ENCODE measurements around the gene KAT2B.

The KAT2B gene

DNA sequence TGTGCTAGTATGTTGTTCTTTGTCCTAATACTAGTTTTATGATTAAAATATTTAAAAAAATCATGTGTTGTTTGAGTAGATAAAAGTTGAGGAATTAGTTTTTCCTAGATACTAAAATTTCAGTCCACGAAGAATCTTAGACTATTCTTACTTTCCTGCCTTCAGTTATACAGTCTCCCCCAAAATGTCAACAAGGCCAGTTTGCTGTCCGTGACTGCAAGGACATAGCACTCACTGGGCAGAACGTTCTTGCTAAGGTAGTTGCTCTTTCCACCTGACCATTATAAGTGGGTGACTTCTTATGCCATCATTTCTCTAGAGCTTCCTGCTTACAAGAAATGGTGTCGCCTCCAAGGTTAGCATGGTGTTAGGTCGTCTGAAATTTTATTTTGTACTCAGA lies 32.8 kb downstream of the KAT2B start:
- DNase-seq (ENCODE audit: low read depth), result no peak
- no peak overlapping the region for H3K4me3 ChIP-seq (ENCODE audit: low read depth, low read length)
- TF ChIP-seq, protein P1, sequence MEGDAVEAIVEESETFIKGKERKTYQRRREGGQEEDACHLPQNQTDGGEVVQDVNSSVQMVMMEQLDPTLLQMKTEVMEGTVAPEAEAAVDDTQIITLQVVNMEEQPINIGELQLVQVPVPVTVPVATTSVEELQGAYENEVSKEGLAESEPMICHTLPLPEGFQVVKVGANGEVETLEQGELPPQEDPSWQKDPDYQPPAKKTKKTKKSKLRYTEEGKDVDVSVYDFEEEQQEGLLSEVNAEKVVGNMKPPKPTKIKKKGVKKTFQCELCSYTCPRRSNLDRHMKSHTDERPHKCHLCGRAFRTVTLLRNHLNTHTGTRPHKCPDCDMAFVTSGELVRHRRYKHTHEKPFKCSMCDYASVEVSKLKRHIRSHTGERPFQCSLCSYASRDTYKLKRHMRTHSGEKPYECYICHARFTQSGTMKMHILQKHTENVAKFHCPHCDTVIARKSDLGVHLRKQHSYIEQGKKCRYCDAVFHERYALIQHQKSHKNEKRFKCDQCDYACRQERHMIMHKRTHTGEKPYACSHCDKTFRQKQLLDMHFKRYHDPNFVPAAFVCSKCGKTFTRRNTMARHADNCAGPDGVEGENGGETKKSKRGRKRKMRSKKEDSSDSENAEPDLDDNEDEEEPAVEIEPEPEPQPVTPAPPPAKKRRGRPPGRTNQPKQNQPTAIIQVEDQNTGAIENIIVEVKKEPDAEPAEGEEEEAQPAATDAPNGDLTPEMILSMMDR (IDR thresholded peaks at IDR 0.05; ENCODE audit: control insufficient read depth, extremely low read depth, insufficient read depth), result no peak

DNA sequence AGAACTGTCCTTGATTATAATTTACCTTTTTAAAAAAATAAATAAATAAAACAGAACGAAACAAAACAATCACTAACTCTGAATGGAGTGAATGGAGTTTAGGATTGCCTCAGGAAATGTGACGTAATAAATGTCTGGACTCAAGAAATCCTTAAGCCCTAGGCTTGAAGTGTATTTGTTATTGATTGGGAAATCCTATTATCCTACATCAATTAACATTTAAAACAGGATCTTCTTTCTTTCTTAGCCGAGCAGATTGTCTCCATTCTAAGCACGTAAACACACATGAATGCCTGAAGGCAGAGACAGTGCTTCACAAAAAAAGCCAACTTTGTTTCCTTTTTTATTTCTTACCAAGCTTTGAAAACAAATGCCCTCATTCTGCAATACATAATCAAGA lies 33.4 kb downstream of the KAT2B start:
- TF ChIP-seq, protein P1 (IDR thresholded peaks at IDR 0.05; ENCODE audit: control insufficient read depth, extremely low read depth, insufficient read depth), result no peak

DNA sequence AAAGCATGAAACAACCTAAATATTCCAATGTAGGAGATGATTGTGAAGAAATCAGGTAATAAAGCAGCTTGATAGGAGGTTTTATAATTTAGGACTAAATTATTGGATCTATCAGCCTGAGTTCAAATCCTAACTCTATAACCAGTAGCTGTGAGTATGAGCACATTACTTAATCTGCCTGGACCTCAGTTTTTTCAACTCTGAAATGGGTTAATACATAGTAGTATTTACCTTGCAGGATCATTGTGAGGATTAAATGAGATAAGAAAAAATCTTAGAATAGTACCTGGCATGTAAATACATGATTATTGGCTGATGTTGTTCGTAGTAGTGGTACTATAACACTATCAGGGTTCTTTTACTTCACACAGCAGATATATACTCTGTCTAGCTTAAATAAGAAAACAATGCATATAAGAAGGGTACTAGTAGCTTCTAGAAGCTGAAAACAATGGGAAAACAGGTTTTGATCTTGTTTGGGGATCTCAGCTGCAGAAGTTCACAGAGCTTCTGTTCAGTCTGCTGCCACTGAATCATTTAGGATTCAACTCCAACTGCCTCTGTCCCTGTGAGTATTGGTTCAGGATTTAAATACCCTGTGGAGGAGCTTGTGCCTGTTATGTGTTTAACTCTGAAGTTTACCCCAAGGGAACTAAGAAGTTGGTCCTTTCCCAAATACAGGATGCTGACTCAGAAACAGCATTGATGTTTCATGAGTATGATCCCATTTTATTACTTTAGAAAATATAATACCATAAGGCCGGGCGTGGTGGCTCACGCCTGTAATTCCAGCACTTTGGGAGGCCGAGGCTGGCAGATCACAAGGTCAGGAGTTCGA lies 34.2 kb downstream of the KAT2B start:
- TF ChIP-seq, protein P1 (IDR thresholded peaks at IDR 0.05; ENCODE audit: control insufficient read depth, extremely low read depth, insufficient read depth), result no peak
- DNase-seq (ENCODE audit: low read depth), result no peak
- H3K4me3 ChIP-seq (ENCODE audit: low read depth, low read length), result no peak overlapping the region

More for the DNA sequence above, 33.4 kb downstream of the KAT2B start:
- H3K4me3 ChIP-seq (ENCODE audit: low read depth, low read length), result no peak overlapping the region
- DNase-seq (ENCODE audit: low read depth), result no peak

DNA sequence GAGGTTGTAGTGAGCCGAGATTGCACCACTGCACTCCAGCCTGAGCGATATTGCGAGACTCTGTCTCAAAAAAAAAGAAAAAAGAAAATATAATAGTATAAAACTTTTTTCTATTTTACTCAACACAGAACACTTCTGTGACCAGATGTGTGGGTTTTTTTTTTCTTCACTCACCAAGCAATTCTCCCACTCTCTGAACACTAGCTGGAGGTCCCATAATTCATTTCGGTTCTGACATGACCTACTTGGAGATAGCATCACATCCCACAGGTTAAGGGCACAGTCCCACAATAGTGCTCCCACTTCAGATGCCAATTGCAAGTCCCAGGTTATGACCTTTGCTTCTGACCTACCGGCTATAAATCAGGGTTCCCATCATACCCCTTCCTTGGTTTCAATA lies 35.0 kb downstream of the KAT2B start:
- DNase-seq (ENCODE audit: low read depth), result no peak
- H3K4me3 ChIP-seq (ENCODE audit: low read depth, low read length), result no peak overlapping the region
- TF ChIP-seq, protein P1 (IDR thresholded peaks at IDR 0.05; ENCODE audit: control insufficient read depth, extremely low read depth, insufficient read depth), result no peak

DNA sequence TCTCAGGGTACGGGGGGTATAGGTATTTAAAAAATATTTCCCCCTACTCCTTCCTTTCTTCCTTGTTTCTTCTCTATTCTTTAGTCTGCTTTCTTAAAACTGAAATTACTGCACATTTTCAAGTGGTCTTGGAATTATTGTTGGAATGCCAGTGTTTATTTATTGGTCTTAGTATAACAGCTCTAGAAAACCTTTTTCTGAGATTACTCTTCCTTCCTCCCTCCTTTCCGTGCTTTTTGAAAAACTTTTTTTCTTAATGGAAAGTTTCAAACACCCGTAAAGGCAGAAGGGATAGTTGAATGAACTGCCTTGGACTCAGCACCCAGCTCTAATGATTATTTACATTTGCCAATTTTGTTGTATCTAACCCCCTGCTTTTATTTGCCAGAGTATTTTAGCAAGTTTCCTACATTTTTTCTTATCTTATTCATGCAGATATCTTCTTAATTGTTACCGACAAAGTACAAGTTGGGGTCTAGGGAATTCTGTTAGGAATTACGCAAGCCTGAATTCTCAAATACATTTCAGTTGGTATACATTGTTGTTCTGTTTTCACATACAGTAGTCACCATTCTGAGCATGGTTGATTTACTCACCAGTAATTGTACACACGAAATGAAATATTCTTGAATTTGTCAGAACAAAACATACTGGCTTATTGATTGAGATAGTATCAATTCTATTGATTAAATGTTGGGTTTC lies 36.2 kb downstream of the KAT2B start:
- DNase-seq (ENCODE audit: low read depth), result no peak
- TF ChIP-seq, protein P1 (IDR thresholded peaks at IDR 0.05; ENCODE audit: control insufficient read depth, extremely low read depth, insufficient read depth), result no peak
- no peak overlapping the region for H3K4me3 ChIP-seq (ENCODE audit: low read depth, low read length)

DNA sequence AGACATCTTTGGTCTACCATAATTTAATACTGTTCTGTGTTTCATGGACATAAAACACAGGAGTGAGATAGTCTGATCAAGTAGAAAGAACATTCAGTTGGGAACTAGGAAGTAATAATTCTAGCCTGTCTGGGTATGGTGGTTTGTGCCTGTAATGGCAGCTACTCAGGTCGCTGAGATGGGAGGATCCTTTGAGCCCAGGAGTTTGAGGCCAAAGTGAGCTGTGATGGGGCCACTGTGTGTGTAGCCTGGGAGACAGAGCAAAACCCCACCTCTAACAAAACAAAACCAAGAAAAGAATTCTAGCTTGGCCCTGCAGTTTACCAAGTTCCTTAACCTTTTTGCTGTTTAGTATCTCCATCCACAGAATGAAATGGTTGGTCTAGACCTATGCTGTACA lies 36.8 kb downstream of the KAT2B start:
- no peak for DNase-seq (ENCODE audit: low read depth)
- TF ChIP-seq, protein P1 (IDR thresholded peaks at IDR 0.05; ENCODE audit: control insufficient read depth, extremely low read depth, insufficient read depth), result no peak

More for the DNA sequence above, 36.8 kb downstream of the KAT2B start:
- H3K4me3 ChIP-seq (ENCODE audit: low read depth, low read length), result no peak overlapping the region
